ENCODE data around the gene PCYT1B.
"Not testable (repeated sequence)": the region's sequence is repeated elsewhere in the genome, so short reads cannot be mapped to it uniquely, and the experiment has no call there.

PCYT1B gene

GRCh38 chrX:24646745-24647182 lies 383 bp downstream of the PCYT1B start:
- DNase-seq (ENCODE audit: low read depth): peak; percentile 58
- peak overlapping the region; percentile 48 for H3K4me3 ChIP-seq (ENCODE audit: low read length)
- TF ChIP-seq, protein P1, sequence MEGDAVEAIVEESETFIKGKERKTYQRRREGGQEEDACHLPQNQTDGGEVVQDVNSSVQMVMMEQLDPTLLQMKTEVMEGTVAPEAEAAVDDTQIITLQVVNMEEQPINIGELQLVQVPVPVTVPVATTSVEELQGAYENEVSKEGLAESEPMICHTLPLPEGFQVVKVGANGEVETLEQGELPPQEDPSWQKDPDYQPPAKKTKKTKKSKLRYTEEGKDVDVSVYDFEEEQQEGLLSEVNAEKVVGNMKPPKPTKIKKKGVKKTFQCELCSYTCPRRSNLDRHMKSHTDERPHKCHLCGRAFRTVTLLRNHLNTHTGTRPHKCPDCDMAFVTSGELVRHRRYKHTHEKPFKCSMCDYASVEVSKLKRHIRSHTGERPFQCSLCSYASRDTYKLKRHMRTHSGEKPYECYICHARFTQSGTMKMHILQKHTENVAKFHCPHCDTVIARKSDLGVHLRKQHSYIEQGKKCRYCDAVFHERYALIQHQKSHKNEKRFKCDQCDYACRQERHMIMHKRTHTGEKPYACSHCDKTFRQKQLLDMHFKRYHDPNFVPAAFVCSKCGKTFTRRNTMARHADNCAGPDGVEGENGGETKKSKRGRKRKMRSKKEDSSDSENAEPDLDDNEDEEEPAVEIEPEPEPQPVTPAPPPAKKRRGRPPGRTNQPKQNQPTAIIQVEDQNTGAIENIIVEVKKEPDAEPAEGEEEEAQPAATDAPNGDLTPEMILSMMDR (conservative IDR thresholded peaks at IDR 0.05; ENCODE audit: low read depth, low read length): no peak

DNA sequence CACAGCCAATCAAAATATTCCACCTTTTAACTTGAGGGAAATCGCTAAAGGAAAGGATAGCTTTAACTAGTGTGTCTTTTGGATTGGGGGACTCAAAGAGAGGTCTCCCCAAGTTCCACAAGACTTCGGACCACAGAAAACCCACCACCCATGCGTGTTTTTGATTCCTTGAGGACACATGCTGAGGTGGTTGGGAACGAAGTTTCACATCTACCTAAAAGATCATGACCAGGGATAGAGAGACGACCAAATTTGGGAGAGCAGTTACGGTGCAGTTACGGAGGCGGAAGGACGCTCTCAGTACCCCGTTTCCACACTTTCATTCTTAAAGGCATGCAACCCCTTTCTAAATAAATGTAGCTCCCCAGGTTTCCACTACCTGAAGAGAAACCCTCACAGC lies 1.1 kb downstream of the PCYT1B start:
- H3K4me3 ChIP-seq (ENCODE audit: low read length): peak overlapping the region; percentile 48
- TF ChIP-seq, protein P1 (conservative IDR thresholded peaks at IDR 0.05; ENCODE audit: low read depth, low read length): no peak
- DNase-seq (ENCODE audit: low read depth): no peak

GRCh38 chrX:24643116-24643515 lies 4.0 kb downstream of the PCYT1B start:
- TF ChIP-seq, protein P1 (conservative IDR thresholded peaks at IDR 0.05; ENCODE audit: low read depth, low read length): no peak
- no peak overlapping the region for H3K4me3 ChIP-seq (ENCODE audit: low read length)
- no peak for DNase-seq (ENCODE audit: low read depth)

DNA sequence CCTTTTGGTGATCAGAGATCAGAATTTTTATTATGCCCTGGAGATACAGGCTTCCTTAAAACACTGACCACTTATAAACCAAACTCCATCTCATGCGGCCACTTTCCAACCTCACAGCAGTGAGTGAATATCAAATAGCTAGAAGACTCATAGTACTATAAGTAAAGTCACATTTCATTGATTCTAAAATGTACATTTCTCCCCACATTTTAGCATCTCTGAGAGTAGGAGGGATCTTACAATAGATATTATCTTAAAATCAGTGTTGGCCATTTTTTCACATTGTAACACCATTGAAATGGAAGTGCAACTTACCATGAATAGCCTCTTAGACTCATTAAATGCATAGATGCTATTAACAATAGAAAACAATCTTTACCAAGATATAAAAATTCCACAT lies 17.4 kb downstream of the PCYT1B start:
- H3K4me3 ChIP-seq (ENCODE audit: low read length): no peak overlapping the region
- DNase-seq (ENCODE audit: low read depth): no peak
- TF ChIP-seq, protein P1 (conservative IDR thresholded peaks at IDR 0.05; ENCODE audit: low read depth, low read length): no peak

DNA sequence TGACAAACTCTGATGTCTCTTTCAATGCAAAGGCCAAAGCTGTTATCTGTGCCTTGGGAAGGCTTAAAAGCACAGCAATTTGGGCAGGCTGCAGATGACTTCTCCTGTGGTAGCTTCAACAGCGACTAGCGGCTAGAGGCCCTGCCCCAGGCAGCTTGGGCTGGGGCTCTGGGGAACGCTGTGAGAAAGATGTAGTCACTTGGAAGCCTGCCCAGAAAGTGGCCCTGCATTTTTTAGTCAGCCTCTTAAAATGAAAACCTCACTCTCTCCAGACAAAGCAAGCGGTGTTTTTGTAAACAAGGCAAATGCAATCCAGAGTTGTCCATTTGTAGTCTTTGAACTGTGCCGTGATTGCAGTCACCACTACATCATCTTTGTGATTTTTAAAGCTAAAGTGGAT lies 27.5 kb downstream of the PCYT1B start:
- H3K4me3 ChIP-seq (ENCODE audit: low read length): no peak overlapping the region
- TF ChIP-seq, protein P1 (conservative IDR thresholded peaks at IDR 0.05; ENCODE audit: low read depth, low read length): no peak
- peak; percentile 13 for DNase-seq (ENCODE audit: low read depth)

GRCh38 chrX:24610516-24610915 lies 36.6 kb downstream of the PCYT1B start:
- H3K4me3 ChIP-seq (ENCODE audit: low read length): no peak overlapping the region
- TF ChIP-seq, protein P1 (conservative IDR thresholded peaks at IDR 0.05; ENCODE audit: low read depth, low read length): no peak
- DNase-seq (ENCODE audit: low read depth): no peak

DNA sequence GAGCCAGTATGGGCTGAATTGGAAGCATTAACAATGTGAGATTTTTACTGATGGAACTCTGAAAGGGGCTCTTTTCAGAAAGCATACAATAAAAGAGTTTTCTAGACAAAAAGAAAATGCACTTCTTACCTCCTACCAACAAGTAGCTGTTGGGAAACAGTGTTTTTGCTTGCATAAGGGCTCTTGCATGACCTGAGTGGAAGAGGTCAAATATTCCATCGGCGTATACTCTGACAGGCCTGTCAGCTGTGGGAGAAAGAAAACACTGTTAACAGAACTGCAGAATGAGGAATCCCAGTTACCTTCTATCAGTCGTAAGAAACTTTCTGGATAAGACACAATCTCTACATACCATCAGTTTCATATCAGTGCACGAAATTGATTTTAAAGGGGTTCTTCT lies 39.5 kb downstream of the PCYT1B start:
- DNase-seq (ENCODE audit: low read depth): no peak
- TF ChIP-seq, protein P1 (conservative IDR thresholded peaks at IDR 0.05; ENCODE audit: low read depth, low read length): no peak
- no peak overlapping the region for H3K4me3 ChIP-seq (ENCODE audit: low read length)

GRCh38 chrX:24605941-24606340 lies 41.2 kb downstream of the PCYT1B start:
- H3K4me3 ChIP-seq (ENCODE audit: low read length); DNase-seq (ENCODE audit: low read depth): not testable (repeated sequence)

All from retinal pigment epithelial cell (primary cell).